Activated naive CD8-positive, alpha-beta T cell (primary cell): ENCODE results near the gene SLFN12.
"Not testable (repeated sequence)": the region's sequence is repeated elsewhere in the genome, so short reads cannot be mapped to it uniquely, and the experiment has no call there.

Experiments
- H3K27ac Mint-ChIP-seq: one replicate; pipeline ENCODE4 v1.8.0; 2021; ENCODE audit warnings: mixed read lengths
- H3K27me3 Mint-ChIP-seq: one replicate; pipeline ENCODE4 v1.8.0; 2021; ENCODE audit warnings: mixed read lengths
- H3K36me3 Mint-ChIP-seq: one replicate; pipeline ENCODE4 v1.8.0; 2021; ENCODE audit warnings: mixed read lengths
- H3K4me1 Mint-ChIP-seq: one replicate; pipeline ENCODE4 v1.8.0; 2021; ENCODE audit warnings: low read depth, mixed read lengths
- H3K4me3 Mint-ChIP-seq: one replicate; pipeline ENCODE4 v1.8.0; 2021; ENCODE audit warnings: mild to moderate bottlenecking, mixed read lengths
- H3K9me3 Mint-ChIP-seq: one replicate; pipeline ENCODE4 v1.8.0; 2021; ENCODE audit warnings: low read depth, mixed read lengths

Gene SLFN12

DNA sequence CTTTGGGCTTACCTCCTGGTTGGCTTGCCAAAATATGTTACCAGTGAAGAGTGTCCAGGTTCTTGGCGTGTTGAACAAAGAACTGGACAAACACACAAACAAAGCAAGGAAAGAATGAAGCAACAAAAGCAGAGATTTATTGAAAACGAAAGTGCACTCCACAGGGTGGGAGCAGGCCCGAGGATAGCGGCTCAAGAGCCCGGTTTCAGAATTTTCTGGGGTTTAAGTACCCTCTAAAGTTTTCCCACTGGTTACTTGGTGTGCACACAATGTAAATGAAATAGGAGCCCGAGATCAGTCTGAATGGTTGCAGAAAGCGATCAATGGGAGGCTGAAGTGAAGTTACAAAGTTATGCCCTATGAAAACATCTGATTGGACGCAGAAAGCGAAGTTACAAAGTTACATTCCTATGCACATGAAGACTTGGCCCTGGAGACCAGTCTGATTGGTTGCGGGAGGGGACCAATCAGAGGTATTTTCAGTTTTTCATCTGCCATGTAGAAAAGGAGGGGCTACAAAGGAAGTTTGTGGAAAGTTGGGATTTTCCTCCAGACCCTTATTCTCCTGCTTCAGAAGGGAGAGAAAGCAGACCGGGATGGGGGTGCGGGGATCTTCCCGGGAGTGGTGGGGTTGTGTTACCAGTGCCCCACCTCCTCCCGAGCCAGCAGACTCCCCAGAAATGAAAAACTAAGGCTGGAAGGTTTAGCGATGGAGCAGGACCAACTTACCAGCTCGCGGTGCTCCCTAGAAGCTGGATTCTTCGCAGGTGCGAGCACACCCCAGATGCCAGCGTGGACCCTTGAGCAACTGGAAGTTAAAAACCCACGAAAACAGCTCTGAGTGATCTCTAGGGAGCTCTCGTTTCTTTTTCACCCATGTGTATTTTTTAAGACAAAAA lies at the start of gene SLFN12:
TSS of gene SLFN12 (minus strand) at position 325 of the 899 bp plus-strand sequence. CDS start 9,472 bp downstream, outside the sequence.
- no peaks in the 10 kb centered on the region for H3K36me3 Mint-ChIP-seq
- peak within 1 kb of the TSS; percentile 96 for H3K27ac Mint-ChIP-seq
- peaks cover 50% of the 10 kb centered on the region for H3K4me1 Mint-ChIP-seq
- no peaks in the 10 kb centered on the region for H3K27me3 Mint-ChIP-seq
- H3K9me3 Mint-ChIP-seq, result no peaks in the 10 kb centered on the region
- H3K4me3 Mint-ChIP-seq, result peak within 1 kb of the TSS; percentile 98

DNA sequence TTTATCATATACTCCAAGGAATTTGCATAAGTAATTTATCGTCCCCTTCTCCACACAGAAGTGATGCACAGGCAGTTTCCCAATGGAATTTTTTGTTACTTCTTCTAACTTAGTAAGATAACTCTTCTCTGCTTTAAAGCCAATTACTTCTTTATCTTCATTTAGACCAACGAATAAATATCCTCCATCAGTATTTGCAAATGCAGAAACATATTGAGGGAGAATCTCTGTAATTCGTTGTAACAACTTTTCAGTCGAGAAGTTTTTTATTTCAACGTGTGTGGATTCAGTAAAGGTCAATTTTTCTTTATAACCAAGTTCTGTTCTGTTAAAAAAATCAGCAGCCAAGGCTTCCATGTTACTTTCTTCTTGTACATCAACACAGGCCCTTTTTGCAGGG lies 47.0 kb upstream of the SLFN12 start:
- H3K27me3 Mint-ChIP-seq, result no peaks in the 10 kb centered on the region
- H3K4me3 Mint-ChIP-seq, result no peak overlapping the region
- peaks cover 14% of the 10 kb centered on the region for H3K9me3 Mint-ChIP-seq
- H3K27ac Mint-ChIP-seq, result no peak overlapping the region
- peaks cover 32% of the 10 kb centered on the region for H3K4me1 Mint-ChIP-seq
- H3K36me3 Mint-ChIP-seq, result peaks cover 54% of the 10 kb centered on the region

DNA sequence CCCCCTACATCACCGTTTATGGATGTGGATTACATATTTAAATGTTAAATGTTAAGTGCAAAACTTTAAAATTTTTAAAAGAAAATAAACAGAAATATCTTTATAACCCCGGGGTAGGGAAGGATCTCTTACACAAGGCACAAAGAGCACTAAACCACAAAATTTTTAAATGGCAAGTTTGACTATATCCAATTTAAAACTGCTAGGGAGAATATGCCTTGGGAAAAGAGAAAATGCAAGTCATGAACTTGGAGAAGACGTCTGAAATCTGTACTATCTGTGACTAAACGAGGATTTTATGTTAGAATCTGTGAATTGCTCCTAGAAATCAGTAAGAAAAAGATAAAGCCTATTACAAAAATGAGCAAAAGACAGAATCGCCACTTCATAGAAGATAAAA lies 44.9 kb upstream of the SLFN12 start:
- Mint-ChIP-seq H3K27me3 (no peaks in the 10 kb centered on the region), H3K36me3 (peaks cover 51% of the 10 kb centered on the region), H3K4me3 (no peak overlapping the region), H3K4me1 (peaks cover 29% of the 10 kb centered on the region), H3K9me3 (peaks cover 15% of the 10 kb centered on the region), H3K27ac (no peak overlapping the region)

DNA sequence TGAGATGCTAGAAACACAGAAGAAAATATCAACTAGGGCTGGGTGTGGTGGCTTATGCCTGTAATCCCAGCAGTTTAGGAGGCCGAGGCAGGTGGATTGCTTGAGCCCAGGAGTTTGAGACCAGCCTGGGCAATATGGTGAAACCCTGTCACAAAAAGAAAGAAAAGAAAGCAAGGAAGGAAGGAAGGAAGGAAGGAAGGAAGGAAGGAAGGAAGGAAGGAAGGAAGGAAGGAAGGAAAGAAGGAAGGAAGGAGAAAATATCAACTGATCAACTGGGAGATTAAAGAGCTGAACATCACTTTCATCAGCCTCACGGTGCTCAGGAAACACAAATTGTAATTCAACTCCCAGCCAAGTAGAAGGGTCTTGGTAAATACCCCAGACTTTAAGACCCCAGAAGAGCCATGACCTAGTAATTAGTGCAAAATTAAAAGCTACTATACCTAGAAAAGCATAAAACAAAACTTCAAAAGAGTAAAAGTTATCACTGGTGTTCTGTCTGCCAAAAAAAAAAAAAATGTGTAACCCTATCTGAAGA lies 44.1 kb upstream of the SLFN12 start:
- Mint-ChIP-seq H3K9me3 (peaks cover 19% of the 10 kb centered on the region), H3K4me3 (no peak overlapping the region), H3K27ac (peak overlapping the region; percentile 34), H3K4me1 (peaks cover 34% of the 10 kb centered on the region), H3K36me3 (peaks cover 56% of the 10 kb centered on the region), H3K27me3 (no peaks in the 10 kb centered on the region)

DNA sequence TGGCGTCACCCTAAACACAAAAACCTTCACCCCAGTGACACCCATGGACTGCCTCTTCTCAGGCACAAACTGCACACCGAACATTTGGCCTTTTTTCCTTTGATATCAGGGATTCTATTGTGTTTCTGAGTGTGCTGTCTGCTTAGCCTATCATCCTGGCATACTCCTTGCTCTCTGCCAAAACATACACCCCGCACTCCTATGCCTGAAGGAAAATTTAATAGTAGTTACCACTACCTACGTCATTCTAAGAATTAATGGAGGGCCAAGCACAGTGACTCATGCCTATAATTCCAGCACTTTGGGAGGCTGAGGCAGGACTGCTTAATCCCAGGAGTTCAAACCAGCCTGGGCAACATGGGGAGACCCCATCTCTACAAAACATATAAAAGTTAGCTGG lies 36.2 kb upstream of the SLFN12 start:
- Mint-ChIP-seq H3K27ac (peak overlapping the region; percentile 50), H3K4me3 (no peak overlapping the region), H3K4me1 (peaks cover 37% of the 10 kb centered on the region), H3K27me3 (no peaks in the 10 kb centered on the region), H3K36me3 (peaks cover 18% of the 10 kb centered on the region), H3K9me3 (peaks cover 6% of the 10 kb centered on the region)

DNA sequence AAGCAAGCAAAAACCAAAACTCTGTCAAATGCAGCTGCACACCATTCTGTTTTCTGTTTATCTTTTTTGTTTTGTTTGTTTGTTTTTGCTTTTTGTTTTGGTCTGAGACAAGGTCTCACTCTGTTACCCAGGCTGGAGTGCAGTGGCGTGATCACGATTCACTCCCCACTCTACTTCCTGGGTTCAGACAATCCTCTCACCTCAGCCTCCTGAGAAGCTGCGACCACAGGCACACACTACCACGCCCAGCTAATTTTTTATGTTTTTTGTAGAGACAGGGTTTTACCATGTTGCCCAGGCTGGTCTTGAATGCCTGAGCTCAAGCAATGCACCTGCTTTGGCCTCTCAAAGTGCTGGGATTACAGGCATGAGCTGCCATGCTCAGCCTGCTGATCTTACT lies 35.5 kb upstream of the SLFN12 start:
- no peak overlapping the region for H3K4me3 Mint-ChIP-seq
- no peaks in the 10 kb centered on the region for H3K27me3 Mint-ChIP-seq
- peaks cover 6% of the 10 kb centered on the region for H3K9me3 Mint-ChIP-seq
- H3K36me3 Mint-ChIP-seq, result peaks cover 18% of the 10 kb centered on the region
- peak overlapping the region; percentile 34 for H3K27ac Mint-ChIP-seq
- H3K4me1 Mint-ChIP-seq, result peaks cover 37% of the 10 kb centered on the region

DNA sequence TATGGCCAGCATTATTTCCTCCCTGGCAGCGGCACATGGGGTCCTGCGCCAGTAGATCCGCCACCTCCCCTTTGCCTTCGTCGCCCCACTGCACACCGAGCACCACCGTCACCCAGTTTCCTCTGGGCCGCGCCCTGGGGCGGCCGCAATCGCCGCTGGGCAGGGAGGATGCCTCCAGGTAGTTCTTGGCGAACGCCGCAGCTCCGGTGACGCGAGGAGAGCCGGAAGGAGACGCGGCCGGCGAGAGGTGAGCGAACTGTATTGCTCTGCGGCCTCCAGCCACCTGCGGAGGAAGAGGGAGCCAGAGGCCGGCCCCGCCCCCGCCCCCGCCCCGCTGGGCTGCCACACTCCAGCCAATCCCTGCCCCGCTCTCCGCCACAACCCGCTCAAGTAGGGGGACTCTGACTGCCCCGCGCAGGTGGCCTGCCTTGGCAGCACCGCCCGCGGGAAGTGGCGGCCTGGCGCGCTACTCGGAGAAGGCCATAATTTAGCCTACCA lies 28.1 kb upstream of the SLFN12 start:
- Mint-ChIP-seq H3K36me3 (peaks cover 15% of the 10 kb centered on the region), H3K9me3 (peaks cover 13% of the 10 kb centered on the region), H3K27me3 (no peaks in the 10 kb centered on the region), H3K27ac (peak overlapping the region; percentile 76), H3K4me3 (peak overlapping the region; percentile 83), H3K4me1 (peaks cover 18% of the 10 kb centered on the region)

DNA sequence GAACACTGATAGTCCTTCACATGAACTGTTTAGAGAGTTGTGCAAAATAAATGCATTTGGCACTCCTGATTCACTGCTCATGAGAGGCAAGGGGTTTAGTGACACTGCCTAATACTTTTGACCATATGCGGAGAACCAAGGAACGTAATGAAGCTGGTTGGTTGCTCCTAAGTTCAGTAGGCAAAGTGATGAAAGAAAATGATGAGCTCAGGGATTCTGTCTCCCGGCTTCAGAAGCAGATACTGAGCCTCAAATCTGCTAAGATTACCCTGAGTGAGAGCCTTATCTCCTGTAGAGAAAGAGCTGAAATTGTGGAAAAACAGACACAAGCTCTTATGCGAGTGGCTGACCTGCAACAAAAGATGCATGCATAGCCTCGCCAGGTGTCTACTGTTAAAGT lies 21.7 kb upstream of the SLFN12 start:
- peaks cover 15% of the 10 kb centered on the region for H3K36me3 Mint-ChIP-seq

DNA sequence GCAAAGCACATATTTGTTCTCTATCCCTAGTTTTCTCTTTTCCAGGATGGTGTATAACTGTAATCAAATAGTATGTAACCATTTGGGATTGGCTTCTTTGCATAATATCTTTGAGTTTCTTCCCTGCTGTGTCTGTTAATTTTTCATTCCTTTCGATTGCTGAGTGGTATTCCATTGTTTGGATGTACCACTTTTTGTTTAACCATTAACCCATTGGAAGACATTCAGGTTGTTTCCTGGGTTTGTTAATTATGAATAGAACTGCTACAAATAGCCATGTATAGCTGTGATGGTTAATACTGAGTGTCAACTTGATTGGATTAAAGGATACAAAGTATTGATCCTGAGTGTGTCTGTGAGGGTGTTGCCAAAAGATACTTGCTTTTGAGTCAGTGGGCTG lies 20.9 kb upstream of the SLFN12 start:
- peaks cover 6% of the 10 kb centered on the region for H3K9me3 Mint-ChIP-seq
- peaks cover 9% of the 10 kb centered on the region for H3K36me3 Mint-ChIP-seq
- H3K27me3 Mint-ChIP-seq, result no peaks in the 10 kb centered on the region
- H3K27ac Mint-ChIP-seq, result no peak overlapping the region
- H3K4me3 Mint-ChIP-seq, result no peak overlapping the region
- H3K4me1 Mint-ChIP-seq, result peaks cover 2% of the 10 kb centered on the region

More for the DNA sequence above, 21.7 kb upstream of the SLFN12 start:
- H3K4me1 Mint-ChIP-seq, H3K4me3 Mint-ChIP-seq, H3K27ac Mint-ChIP-seq, H3K27me3 Mint-ChIP-seq: not testable (repeated sequence)
- peaks cover 13% of the 10 kb centered on the region for H3K9me3 Mint-ChIP-seq

DNA sequence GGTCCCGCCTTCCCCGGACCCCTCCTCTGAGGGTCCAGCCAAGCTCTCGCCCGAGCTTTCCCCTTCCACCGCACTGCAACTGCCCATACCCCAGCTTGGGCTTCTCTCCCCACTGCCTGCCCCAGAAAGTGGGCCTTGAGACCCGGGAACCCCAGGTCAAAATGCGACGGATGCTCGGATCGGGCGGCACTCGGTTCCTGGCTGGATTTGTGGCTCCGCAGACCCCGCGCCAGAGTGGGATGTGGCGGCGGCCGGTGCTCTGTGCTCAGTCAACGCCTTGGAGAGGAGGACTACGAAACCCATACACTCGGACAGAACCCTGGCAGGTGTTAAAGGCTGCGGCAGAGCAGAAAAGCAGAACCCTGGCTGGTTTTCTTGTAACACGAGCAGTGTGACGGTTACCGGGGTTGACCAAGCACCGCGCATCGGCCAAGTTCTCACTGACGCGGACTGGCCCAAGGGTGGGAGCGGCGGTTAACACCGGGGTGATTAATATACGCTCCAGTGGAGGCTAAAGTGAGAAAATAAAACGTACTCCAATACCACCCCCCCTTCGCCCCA lies 17.2 kb upstream of the SLFN12 start:
- Mint-ChIP-seq H3K4me3 (no peak overlapping the region), H3K27ac (no peak overlapping the region), H3K36me3 (peaks cover 5% of the 10 kb centered on the region), H3K27me3 (no peaks in the 10 kb centered on the region), H3K4me1 (peaks cover 19% of the 10 kb centered on the region), H3K9me3 (no peaks in the 10 kb centered on the region)

DNA sequence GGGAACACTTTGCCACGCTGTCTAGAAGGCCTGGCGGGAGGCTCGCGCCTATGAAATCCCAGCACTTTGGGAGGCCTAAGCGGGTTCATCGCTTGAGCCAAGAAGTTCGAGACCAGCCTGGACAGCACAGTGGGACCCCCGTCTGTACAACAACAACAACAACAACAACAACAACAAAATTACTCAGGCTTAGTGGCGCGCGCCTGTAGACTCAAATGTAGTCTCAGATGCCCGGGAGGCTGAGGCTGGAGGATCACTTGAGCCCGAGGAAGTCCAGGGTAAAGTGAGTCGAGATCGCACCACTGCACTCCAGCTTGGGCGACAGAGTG lies 16.6 kb upstream of the SLFN12 start:
- peaks cover 19% of the 10 kb centered on the region for H3K4me1 Mint-ChIP-seq
- H3K27ac Mint-ChIP-seq, result peak overlapping the region; percentile 54
- H3K36me3 Mint-ChIP-seq, result peaks cover 5% of the 10 kb centered on the region

DNA sequence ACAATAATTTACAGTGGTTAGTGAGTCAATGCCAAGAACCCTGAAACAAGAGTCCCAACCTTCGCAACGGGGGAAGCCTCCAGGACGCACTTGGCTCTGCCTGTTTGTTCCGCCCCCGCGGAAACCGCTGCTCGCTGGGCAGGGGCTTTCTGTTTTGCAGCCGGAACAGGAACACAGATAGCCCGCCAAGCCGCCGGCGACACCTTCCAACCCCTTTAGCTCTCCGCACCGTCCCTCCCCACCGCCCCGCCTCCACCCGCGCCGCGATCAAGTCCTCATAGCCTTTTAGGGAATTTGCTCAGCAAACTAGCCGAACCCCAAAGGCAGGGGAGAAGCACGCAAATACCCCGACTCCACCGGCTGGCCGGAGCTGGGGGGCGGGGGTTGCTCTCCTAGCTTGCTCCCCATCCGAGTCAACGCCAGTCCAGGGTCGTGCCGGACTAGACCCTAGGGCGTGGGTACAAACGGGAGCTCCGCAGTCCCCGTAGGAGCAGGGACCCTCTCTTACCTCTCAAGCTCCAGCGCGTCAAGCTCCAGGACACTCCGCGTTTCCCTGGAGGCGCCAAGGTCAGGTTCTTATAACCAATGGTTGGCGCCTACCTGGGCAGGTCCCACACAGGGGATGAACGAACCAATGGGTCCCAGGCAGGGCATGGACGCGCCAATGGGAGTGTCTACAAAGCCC lies 16.1 kb upstream of the SLFN12 start, which contains the start of gene SLFN13:
TSS of gene SLFN13 (minus strand) at position 553 of the 685 bp plus-strand sequence. CDS start 3,086 bp downstream, outside the sequence.
- H3K27me3 Mint-ChIP-seq, result no peaks in the 10 kb centered on the region
- no peaks in the 10 kb centered on the region for H3K9me3 Mint-ChIP-seq
- peaks cover 8% of the 10 kb centered on the region for H3K36me3 Mint-ChIP-seq
- peak within 1 kb of the TSS; percentile 54 for H3K27ac Mint-ChIP-seq
- H3K4me1 Mint-ChIP-seq, result peaks cover 19% of the 10 kb centered on the region
- H3K4me3 Mint-ChIP-seq, result peak within 1 kb of the TSS; percentile 77

More for the DNA sequence above, 16.6 kb upstream of the SLFN12 start:
- Mint-ChIP-seq H3K4me3 (peak overlapping the region; percentile 77), H3K27me3 (no peaks in the 10 kb centered on the region), H3K9me3 (no peaks in the 10 kb centered on the region)

DNA sequence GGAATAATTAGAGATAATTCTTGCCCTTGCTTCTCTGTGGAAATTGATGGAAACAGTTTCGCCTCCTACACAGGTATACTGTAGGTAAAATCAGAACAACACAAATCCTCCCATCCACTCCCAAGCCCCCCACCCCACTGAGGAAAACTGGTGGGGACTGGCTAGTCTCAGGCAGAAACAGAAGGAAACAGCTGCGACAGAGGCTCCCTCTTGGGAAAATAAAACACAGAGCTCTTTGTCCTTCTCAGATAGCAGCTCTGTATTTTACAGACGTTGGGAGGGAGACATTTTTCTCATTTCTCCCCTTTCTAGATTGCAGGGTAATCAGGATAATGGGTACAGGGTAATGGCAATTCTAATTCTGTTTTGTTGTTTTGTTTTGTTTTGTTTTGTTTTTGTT lies 15.2 kb upstream of the SLFN12 start:
- Mint-ChIP-seq H3K4me3 (peak overlapping the region; percentile 77), H3K36me3 (peaks cover 11% of the 10 kb centered on the region), H3K4me1 (peaks cover 19% of the 10 kb centered on the region), H3K27ac (no peak overlapping the region), H3K27me3 (no peaks in the 10 kb centered on the region), H3K9me3 (no peaks in the 10 kb centered on the region)

DNA sequence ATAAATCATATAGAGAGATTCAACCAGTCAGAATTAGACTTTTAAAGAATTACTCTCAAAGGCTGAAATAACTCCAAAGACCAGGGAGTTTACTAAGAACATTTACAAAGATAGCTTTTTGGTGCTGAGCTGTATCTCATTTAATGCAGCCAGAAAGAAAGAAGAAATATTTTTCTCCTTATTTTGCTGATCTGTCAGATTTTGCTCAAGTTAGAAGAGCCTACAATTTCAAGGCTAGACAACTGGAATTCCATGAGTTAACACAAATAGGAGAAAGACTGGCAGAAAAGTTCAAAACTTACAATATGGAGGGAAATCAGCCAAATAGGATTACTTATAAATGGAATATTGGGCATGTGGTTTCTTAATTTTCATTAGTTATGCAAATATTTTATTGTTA lies 6.1 kb upstream of the SLFN12 start:
- peaks cover 7% of the 10 kb centered on the region for H3K36me3 Mint-ChIP-seq
- H3K9me3 Mint-ChIP-seq, result no peaks in the 10 kb centered on the region
- no peak overlapping the region for H3K4me3 Mint-ChIP-seq
- no peak overlapping the region for H3K27ac Mint-ChIP-seq
- H3K27me3 Mint-ChIP-seq, result no peaks in the 10 kb centered on the region
- H3K4me1 Mint-ChIP-seq, result peaks cover 7% of the 10 kb centered on the region
